GM12874 (cell line): ENCODE measurements around the gene MTF2.

Source experiments
- CTCF ChIP-seq: IDR thresholded peaks from 2 replicates; pipeline ENCODE4 v1.5.1; 2011; ENCODE audit warnings: low read depth, mild to moderate bottlenecking, control low read depth, low read length, moderate library complexity; ENCODE audit not compliant: insufficient read depth

MTF2 gene

GRCh38 chr1:93108335-93108734 lies 29.3 kb downstream of the MTF2 start:
- no peak for TF ChIP-seq CTCF

- no peak for TF ChIP-seq CTCF
Measured at GRCh38 chr1:93109578-93109977, 30.5 kb downstream of the MTF2 start.

- no peak for TF ChIP-seq CTCF
Measured at GRCh38 chr1:93111065-93111464, 32.0 kb downstream of the MTF2 start.

GRCh38 chr1:93111561-93111960 lies 32.5 kb downstream of the MTF2 start:
- no peak for TF ChIP-seq CTCF

DNA sequence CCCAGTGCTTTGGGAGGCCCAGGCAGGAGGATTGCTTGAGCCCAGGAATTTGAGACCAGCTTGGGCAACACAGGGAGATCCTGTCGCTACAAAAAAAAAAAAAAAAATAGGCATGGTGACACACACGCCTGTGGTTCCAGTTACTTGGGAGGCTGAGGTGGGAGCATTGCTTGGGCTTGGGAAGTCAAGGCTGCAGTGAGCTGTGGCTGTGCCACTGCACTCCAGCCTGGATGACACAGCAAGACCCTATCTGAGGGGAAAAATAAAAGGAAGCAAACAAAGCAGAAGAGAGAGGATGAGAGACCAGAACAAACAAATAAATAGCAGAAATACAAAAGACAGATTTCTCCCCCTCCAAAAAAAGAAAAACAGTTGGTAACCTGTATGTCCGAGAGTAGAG lies 34.0 kb downstream of the MTF2 start:
- TF ChIP-seq CTCF: no peak

DNA sequence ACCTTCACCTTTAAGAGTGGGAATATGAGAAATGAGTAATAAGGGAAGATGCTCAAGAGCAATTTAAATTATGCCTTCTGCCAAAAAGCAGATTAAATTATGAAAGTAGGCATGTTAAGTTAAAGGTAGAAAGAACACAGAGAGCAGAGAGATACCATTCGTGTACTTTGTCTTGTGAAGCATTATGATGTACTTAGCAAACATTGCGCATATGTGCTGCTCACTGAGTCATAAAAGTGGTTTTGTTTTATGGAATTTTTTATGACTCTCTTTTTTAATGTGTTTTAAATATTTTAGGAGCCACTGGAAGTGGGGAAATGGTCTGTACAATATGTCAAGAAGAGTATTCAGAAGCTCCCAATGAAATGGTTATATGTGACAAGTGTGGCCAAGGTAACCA lies 35.3 kb downstream of the MTF2 start:
- TF ChIP-seq CTCF: no peak

DNA sequence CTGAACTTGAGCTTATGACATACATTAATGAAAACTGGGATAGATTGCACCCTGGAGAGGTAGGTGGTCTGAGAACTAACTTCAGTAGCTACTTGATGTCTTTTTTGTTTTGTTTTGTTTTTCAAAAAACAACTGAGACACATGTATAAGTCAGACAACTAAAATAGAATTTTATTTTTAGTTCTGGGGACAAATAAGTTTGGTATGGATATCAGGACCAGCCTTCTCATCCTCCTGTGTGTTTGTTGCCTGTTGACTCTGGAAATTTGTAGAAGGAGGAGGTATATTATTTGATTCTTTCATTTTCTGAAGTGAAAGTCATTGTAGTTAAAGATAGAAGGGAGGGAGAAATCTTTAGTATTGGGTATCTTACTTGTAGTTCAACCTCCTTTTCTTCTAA lies 41.5 kb downstream of the MTF2 start:
- TF ChIP-seq CTCF: no peak
